K562 (cell line): ENCODE data around the gene TELO2. TPM values are rescaled to one million over a fixed set of nuclear protein-coding genes. Genes with fewer than 3 reads are reported as not detected.

Experiments used
- ATAC-seq: fragments of 200-7000 bp; cut with Tn5 transposase; 3 replicates; pipeline ENCODE4 v1.9.1; 2020; ENCODE audit warnings: moderate library complexity
- BruUV-seq: library from RNA; stranded (reverse); fragments of 400-500 nt; replicated peaks from 2 replicates; lab custom pipeline; 2021; lab: Mats Ljungman, UMichigan
- CTCF ChIA-PET: fragments of 300-600 bp; formaldehyde crosslinking; extraction: SDS; loops from one replicate; lab custom pipeline; 2021; ENCODE audit warnings: low intra/inter-chr PET ratio; lab: Yijun Ruan, JAX
- POLR2A ChIA-PET: fragments of 300-600, 350-650 bp; sonication (Branson Sonifier 250); formaldehyde crosslinking; extraction: SDS; loops from one replicate; lab custom pipeline; 2021; ENCODE audit warnings: antibody characterized with exemption, inconsistent platforms; lab: Yijun Ruan, JAX
- DNase-seq, 4 experiments: peaks; one replicate each; pipeline versions ENCODE4 v3.0.0 to v3.0.0-alpha.2; 2011 to 2018; ENCODE audit warnings: low spot score in 3 of 4, mixed read lengths in 3 of 4; ENCODE audit errors: extremely low read depth in 1 of 4
- FAIRE-seq: peaks from 2 replicates; lab custom pipeline; 2011; peaks lifted over from hg19 to GRCh38; lab: Jason Lieb, UNC
- H2AFZ ChIP-seq: 2 replicates; pipeline ENCODE4 v1.6.0; 2011; ENCODE audit warnings: low read depth, low read length, control low read depth, inconsistent platforms
- H3K27ac ChIP-seq: fragments of 200-600 bp; 3 replicates; pipeline ENCODE4 v1.8.0; 2011; ENCODE audit warnings: low read depth, mild to moderate bottlenecking, control low read depth, inconsistent platforms, low read length, moderate library complexity, mixed read lengths; ENCODE audit errors: extremely low read depth
- H3K27me3 ChIP-seq, 2 experiments: fragments of 300-600 bp in 1 of 2; 2 replicates in 1 of 2; 3 replicates in 1 of 2; pipeline versions ENCODE4 v1.6.0 to v1.8.0; 2011; ENCODE audit warnings: inconsistent platforms in 2 of 2, low read length in 2 of 2, mild to moderate bottlenecking in 1 of 2, mixed read lengths in 1 of 2, moderate library complexity in 1 of 2; ENCODE audit not compliant: control insufficient read depth in 2 of 2, insufficient read depth in 2 of 2
- H3K36me3 ChIP-seq: fragments of 300-600 bp; 3 replicates; pipeline ENCODE4 v1.8.0; 2011; ENCODE audit warnings: mild to moderate bottlenecking, low read length, inconsistent platforms; ENCODE audit not compliant: control insufficient read depth, insufficient read depth
- H3K4me1 ChIP-seq, 2 experiments: fragments of 200-600 bp in 1 of 2; replicated peaks in 1 of 2; 2 replicates in 1 of 2; 3 replicates in 1 of 2; pipeline versions ENCODE4 v1.5.1 to v1.8.0; 2011; ENCODE audit warnings: inconsistent platforms in 2 of 2, low read length in 2 of 2, mild to moderate bottlenecking in 1 of 2, mixed read lengths in 1 of 2, moderate library complexity in 1 of 2; ENCODE audit not compliant: control insufficient read depth in 2 of 2, insufficient read depth in 2 of 2
- H3K4me2 ChIP-seq: 2 replicates; pipeline ENCODE4 v1.6.1; 2011; ENCODE audit warnings: low read length, control low read depth, inconsistent platforms, mixed read lengths; ENCODE audit not compliant: insufficient read depth
- H3K4me3 ChIP-seq: fragments of 200-600 bp; sonication (generic), shearing (Covaris generic); 2 replicates; pipeline ENCODE4 v1.5.1; 2016; ENCODE audit warnings: control low read depth, inconsistent platforms
- H3K79me2 ChIP-seq: fragments of 200-600 bp; 3 replicates; pipeline ENCODE4 v1.8.0; 2011; ENCODE audit warnings: low read length, inconsistent platforms; ENCODE audit not compliant: control insufficient read depth, insufficient read depth
- H3K9ac ChIP-seq, 2 experiments: 2 replicates each; pipeline versions ENCODE4 v1.6.0 to v1.6.1; 2011; ENCODE audit warnings: low read depth in 2 of 2, low read length in 2 of 2, control low read depth in 1 of 2, inconsistent platforms in 1 of 2, mild to moderate bottlenecking in 1 of 2, mixed read lengths in 1 of 2; ENCODE audit not compliant: insufficient read depth in 1 of 2
- H3K9me1 ChIP-seq: one replicate; pipeline ENCODE4 v1.6.0; 2011; ENCODE audit warnings: inconsistent platforms, mild to moderate bottlenecking, low read length, moderate library complexity; ENCODE audit not compliant: control insufficient read depth, insufficient read depth
- H3K9me3 ChIP-seq: replicated peaks from 2 replicates; pipeline ENCODE4 v1.5.1; 2011; ENCODE audit warnings: low read depth, low read length, inconsistent platforms; ENCODE audit not compliant: control insufficient read depth, insufficient read depth
- H4K20me1 ChIP-seq: replicated peaks from 2 replicates; pipeline ENCODE4 v1.6.1; 2011; ENCODE audit warnings: low read length, inconsistent platforms, mixed read lengths; ENCODE audit not compliant: control insufficient read depth, insufficient read depth
- BRD4 ChIP-seq: fragments of 200-600 bp; sonication (generic); IDR thresholded peaks from 2 replicates; pipeline ENCODE4 v1.6.1; 2017; ENCODE audit warnings: inconsistent platforms
- GABPA ChIP-seq: fragments of 200-800 bp; sonication (Bioruptor generic); conservative IDR thresholded peaks from 2 replicates; pipeline ENCODE4 v1.6.1; 2016; ENCODE audit warnings: low read depth, missing genetic modification characterization, missing compliant biosample characterization
- GTF2E2 ChIP-seq: fragments of 200-800 bp; sonication (Bioruptor generic); IDR thresholded peaks from 2 replicates; pipeline ENCODE4 v1.6.1; 2016; ENCODE audit warnings: missing genetic modification characterization, missing compliant biosample characterization
- HMGXB4 ChIP-seq: sonication (generic); formaldehyde crosslinking; IDR thresholded peaks from 2 replicates; pipeline ENCODE4 v1.8.1; 2023; ENCODE audit warnings: mild to moderate bottlenecking, missing genetic modification reagents
- JUND ChIP-seq, 2 experiments: IDR thresholded peaks; 2 replicates in 1 of 2; 3 replicates in 1 of 2; pipeline ENCODE4 v1.6.1; 2011; ENCODE audit warnings: borderline replicate concordance in 2 of 2, low read depth in 2 of 2, low read length in 2 of 2, improper control_type of control experiment in 1 of 2, missing biosample characterization in 1 of 2, missing genetic modification characterization in 1 of 2, missing genetic modification reagents in 1 of 2
- NEUROD1 ChIP-seq: fragments of 150-350 bp; IDR thresholded peaks from 2 replicates; pipeline ENCODE4 v1.6.1; 2014; ENCODE audit warnings: borderline replicate concordance, low read length, low read depth; ENCODE audit not compliant: partially characterized antibody
- NR2F6 ChIP-seq: fragments of 450-650 bp; formaldehyde crosslinking; IDR thresholded peaks from 2 replicates; pipeline ENCODE4 v1.4.0; 2020; ENCODE audit warnings: mild to moderate bottlenecking
- RBBP5 ChIP-seq: fragments of 200-600 bp; sonication (generic); IDR thresholded peaks from 2 replicates; pipeline ENCODE4 v1.6.1; 2012; ENCODE audit warnings: borderline replicate concordance, mild to moderate bottlenecking, low read length, control low read depth, inconsistent platforms; ENCODE audit not compliant: insufficient read depth, poor library complexity, severe bottlenecking
- SETDB1 ChIP-seq: IDR thresholded peaks from one replicate; pipeline ENCODE4 v1.6.1; 2012; ENCODE audit warnings: low read length, control low read depth, inconsistent platforms
- ZBTB34 ChIP-seq: fragments of 250-450 bp; sonication (Bioruptor Pico); IDR thresholded peaks from 2 replicates; pipeline ENCODE4 v1.8.0; 2021; ENCODE audit warnings: mild to moderate bottlenecking, moderate library complexity
- WGBS: fragments of 100-300 bp; shearing (Covaris generic); methylation state at CpG from one replicate; pipeline ENCODE4 v1.1.6; 2016; ENCODE audit warnings: low coverage, mixed read lengths; ENCODE audit not compliant: insufficient coverage; ENCODE audit errors: missing lambda C conversion rate; 5-methylcytosine and 5-hydroxymethylcytosine counted together
- in situ Hi-C: fragments of 300-500 bp; cut with MboI; formaldehyde crosslinking; loops from 4 replicates; pipeline ENCODE4 v1.15.0; 2018; ENCODE audit warnings: inconsistent platforms, mixed read lengths
- intact Hi-C: fragments of 100-400 bp; cut with micrococcal nuclease; formaldehyde crosslinking; loops from 2 replicates; pipeline ENCODE4 v1.14.2; 2022
- polyA plus RNA-seq, 8 experiments: library from polyadenylated mRNA; depleted of rRNA in 4 of 8; stranded (reverse) in 5 of 8; unstranded in 3 of 8; fragments of >200 nt; fragmentation: Nextera tagmentation in 2 of 8; fragmentation: Illumina TruSeq in 1 of 8; extraction: Ambion mirVana in 2 of 8; extraction: Trizol in 1 of 8; gene quantifications; 2 replicates each; pipeline versions ENCODE4 v1.2.1 to v1.2.3, GENCODE V29; 2011 to 2014; ENCODE audit warnings: inconsistent platforms in 1 of 8, missing spikeins in 1 of 8
- total RNA-seq, 7 experiments: library from RNA; depleted of rRNA in 6 of 7; stranded (reverse); fragments of >200 nt in 6 of 7; fragmentation: Illumina TruSeq in 2 of 7; extraction: Trizol in 2 of 7; gene quantifications; 2 replicates each; pipeline versions ENCODE4 v1.2.1 to v1.2.3, GENCODE V29; 2011 to 2021; ENCODE audit warnings: low replicate concordance in 1 of 7
- TF ChIP-seq, protein P1 (sequence below), 2 experiments: fragments of 200-800 bp in 1 of 2; sonication (Bioruptor generic) in 1 of 2; sonication (generic) in 1 of 2; formaldehyde crosslinking in 1 of 2; IDR thresholded peaks in 1 of 2; conservative IDR thresholded peaks in 1 of 2; 2 replicates each; pipeline versions ENCODE4 v1.5.0 to v1.6.1; 2016 to 2020; ENCODE audit warnings: missing compliant biosample characterization in 1 of 2, missing genetic modification characterization in 1 of 2, missing genetic modification reagents in 1 of 2

The TELO2 gene
- total and polyA plus RNA-seq, 9 of the 15 experiments (the other 6 are each of a cell fraction or from before 2014, with no cell fraction given): 0.51 to 91.8 (median 14.5) TPM

DNA sequence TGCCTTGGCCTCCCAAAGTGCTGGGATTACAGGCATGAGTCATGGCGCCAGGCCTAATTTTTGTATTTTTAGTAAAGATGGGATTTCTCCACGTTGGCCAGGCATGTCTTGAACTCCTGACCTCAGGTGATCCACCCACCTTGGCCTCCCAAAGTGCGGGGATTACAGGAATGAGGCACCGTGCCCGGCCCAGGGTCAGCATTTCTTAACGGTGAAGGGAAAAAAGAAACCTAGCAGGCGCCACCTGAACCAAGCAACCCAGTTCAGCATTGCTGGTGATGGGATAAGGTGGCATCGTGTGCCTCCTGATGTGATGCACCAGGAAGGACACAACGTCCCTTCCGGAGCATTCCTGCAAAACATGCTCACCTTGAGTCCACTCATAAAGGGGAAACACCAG is 16.1 kb upstream of the TELO2 start:
- POLR2A ChIA-PET: no interaction called here
- no peaks in the 10 kb centered on the region for H3K9me3 ChIP-seq
- H3K36me3 ChIP-seq: no peaks in the 10 kb centered on the region
- H3K79me2 ChIP-seq: peaks cover 37% of the 10 kb centered on the region
- 0 out of 2 replicates have a peak, but pooled peaks cover 2% of the 10 kb centered on the region for H4K20me1 ChIP-seq
- no peak for DNase-seq
- TF ChIP-seq NR2F6 (CRISPR knock-in tag): no peak
- TF ChIP-seq RBBP5: no peak
- TF ChIP-seq, protein P1, sequence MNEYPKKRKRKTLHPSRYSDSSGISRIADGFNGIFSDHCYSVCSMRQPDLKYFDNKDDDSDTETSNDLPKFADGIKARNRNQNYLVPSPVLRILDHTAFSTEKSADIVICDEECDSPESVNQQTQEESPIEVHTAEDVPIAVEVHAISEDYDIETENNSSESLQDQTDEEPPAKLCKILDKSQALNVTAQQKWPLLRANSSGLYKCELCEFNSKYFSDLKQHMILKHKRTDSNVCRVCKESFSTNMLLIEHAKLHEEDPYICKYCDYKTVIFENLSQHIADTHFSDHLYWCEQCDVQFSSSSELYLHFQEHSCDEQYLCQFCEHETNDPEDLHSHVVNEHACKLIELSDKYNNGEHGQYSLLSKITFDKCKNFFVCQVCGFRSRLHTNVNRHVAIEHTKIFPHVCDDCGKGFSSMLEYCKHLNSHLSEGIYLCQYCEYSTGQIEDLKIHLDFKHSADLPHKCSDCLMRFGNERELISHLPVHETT (CRISPR knock-in tag; conservative IDR thresholded peaks at IDR 0.05 in 1 of 2, IDR thresholded peaks at IDR 0.05 in 1 of 2): no peak
- no peak for TF ChIP-seq JUND (IDR thresholded peaks at IDR 0.05; ENCODE audit: borderline replicate concordance, low read depth, low read length)
- TF ChIP-seq JUND (tag; IDR thresholded peaks at IDR 0.05; ENCODE audit: borderline replicate concordance, low read depth, low read length): no peak
- no peak for TF ChIP-seq GTF2E2 (tag)
- no peak for TF ChIP-seq GABPA (tag)
- TF ChIP-seq BRD4: no peak
- no peak for TF ChIP-seq HMGXB4 (CRISPR knock-in tag)
- TF ChIP-seq NEUROD1: no peak
- TF ChIP-seq ZBTB34 (CRISPR knock-in tag): no peak
- no peak for TF ChIP-seq SETDB1
- intact Hi-C loops: no loop called here
- no peaks in the 10 kb centered on the region for H3K27me3 ChIP-seq
- H3K4me2 ChIP-seq: no peak overlapping the region
- H3K9ac ChIP-seq: no peak overlapping the region
- in situ Hi-C loops: no loop called here
- ATAC-seq: no peak
- no peak overlapping the region for H3K4me3 ChIP-seq
- no TSS peak for BruUV-seq
- H3K4me1 ChIP-seq: peaks cover 18 to 38% of the 10 kb centered on the region in 2 experiments; a peak in 4 of 5 replicates
- no peak overlapping the region for H2AFZ ChIP-seq
- WGBS: 81% methylated on average over 10 of the region's 10 CpGs
- H3K9me1 ChIP-seq: no peaks in the 10 kb centered on the region
- H3K27ac ChIP-seq: no peak overlapping the region
- FAIRE-seq: no peak
- CTCF ChIA-PET: no interaction called here
